Measurements from ENCODE around the gene KCNQ5. TPM values are rescaled to one million over a fixed set of nuclear protein-coding genes. Genes with fewer than 3 reads are reported as not detected.

The KCNQ5 gene
- total RNA-seq, 1 donor from 2014 or later, result 1.2 TPM

DNA sequence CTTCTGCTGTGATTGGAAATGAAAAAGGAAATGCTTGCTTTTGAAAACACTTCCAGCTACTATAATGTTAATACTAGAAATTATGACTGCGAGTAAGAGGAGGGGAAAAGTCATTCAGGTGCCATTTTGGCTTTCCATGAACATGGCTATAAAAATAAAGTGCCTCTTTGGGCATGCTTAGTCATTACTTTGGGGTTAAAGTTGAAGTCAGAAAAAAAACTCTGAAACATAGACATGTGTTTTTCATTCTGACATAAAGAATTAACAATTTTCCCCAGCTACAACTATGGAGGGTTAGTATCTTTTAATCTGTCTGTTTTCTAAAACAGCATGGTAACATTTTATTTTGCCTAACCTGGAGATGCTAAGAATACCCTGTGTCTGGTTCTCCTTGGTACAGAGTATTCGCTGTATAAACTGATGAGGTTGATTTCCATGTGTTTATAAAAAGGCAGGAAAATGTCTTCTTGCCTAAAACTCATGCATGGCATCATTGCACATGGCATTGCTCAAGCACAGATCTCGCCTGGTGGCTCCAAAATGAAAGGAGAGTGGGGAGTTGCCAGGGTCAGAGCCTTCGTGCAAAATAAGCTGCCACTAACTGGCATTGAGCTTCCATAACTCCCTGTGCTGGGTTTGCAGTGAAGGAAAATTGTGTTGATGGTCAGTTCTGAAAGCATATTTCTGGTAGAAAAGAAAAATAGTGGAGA lies 188.9 kb downstream of the KCNQ5 start:
- H3K36me3 Mint-ChIP-seq (ENCODE audit: low read depth), result no peaks in the 10 kb centered on the region
- no peak overlapping the region for H3K4me3 Mint-ChIP-seq
- H3K27ac Mint-ChIP-seq (ENCODE audit: unreplicated experiment), result no peak overlapping the region

DNA sequence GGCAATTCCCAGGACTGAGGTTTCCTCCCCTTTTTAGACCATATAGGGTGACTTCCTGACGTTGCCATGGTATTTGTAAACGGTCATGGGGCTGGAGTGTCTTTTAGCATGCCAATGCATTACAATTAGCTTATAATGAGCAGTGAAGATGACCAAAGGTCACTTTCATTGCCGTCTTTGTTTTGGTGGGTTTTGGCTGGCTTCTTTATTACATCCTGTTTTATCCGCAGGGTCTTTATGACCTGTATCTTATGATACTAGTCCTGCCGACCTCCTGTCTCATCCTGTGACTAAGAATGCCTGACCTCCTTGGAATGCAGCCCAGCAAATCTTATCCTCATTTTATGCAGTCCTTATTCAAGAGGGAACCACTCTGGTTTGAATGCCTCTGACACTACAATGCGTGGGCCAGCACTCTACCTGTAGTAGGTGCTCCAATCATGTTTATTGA lies 190.1 kb downstream of the KCNQ5 start:
- H3K4me3 Mint-ChIP-seq, result no peak overlapping the region
- no peak overlapping the region for H3K27ac Mint-ChIP-seq (ENCODE audit: unreplicated experiment)

More for the DNA sequence above, 188.9 kb downstream of the KCNQ5 start:
- Mint-ChIP-seq H3K9me3 (no peaks in the 10 kb centered on the region), H3K27me3 (ENCODE audit: low read depth) (no peaks in the 10 kb centered on the region), H3K4me1 (peaks cover 9% of the 10 kb centered on the region)
- DNase-seq (ENCODE audit: low read depth, low spot score), result no peak
- TF ChIP-seq, protein P1, sequence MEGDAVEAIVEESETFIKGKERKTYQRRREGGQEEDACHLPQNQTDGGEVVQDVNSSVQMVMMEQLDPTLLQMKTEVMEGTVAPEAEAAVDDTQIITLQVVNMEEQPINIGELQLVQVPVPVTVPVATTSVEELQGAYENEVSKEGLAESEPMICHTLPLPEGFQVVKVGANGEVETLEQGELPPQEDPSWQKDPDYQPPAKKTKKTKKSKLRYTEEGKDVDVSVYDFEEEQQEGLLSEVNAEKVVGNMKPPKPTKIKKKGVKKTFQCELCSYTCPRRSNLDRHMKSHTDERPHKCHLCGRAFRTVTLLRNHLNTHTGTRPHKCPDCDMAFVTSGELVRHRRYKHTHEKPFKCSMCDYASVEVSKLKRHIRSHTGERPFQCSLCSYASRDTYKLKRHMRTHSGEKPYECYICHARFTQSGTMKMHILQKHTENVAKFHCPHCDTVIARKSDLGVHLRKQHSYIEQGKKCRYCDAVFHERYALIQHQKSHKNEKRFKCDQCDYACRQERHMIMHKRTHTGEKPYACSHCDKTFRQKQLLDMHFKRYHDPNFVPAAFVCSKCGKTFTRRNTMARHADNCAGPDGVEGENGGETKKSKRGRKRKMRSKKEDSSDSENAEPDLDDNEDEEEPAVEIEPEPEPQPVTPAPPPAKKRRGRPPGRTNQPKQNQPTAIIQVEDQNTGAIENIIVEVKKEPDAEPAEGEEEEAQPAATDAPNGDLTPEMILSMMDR (conservative IDR thresholded peaks at IDR 0.05), result no peak

DNA sequence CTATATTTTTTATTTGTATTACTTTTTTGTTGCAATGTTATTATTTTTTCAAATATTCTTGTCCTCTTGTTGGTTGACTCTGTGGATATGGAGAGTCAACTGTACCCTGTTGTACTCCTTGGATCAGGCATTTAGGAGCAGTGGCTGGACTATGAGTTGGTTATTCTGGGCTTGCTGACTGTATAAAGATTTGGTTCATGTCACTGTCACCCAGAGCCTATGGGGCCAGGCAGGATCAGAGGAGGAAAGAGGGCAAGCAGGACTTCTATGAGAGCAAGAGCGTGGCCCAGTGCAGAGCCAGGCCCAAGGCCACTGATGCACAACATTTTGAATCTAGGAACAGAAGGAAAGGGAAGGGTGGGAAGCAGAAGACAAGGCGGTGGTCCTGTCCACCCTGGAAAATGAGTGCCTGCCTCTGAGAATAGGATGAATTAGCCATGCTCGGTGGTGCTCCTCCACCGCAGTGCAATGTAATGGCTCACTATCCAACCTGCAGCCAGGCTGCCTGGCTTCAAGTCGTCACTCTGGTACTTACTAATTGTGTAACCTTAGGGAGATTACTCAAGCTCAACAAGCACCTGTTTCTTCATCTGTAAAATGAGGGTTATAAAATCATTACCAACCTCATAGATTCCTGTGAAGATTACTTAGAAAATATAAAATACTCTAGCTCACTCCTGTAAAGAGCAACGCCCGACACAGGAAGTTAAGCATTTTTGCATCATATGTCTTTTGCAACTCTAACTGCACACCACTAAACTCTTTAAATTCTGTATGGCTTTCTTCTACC lies 192.1 kb downstream of the KCNQ5 start:
- Mint-ChIP-seq H3K4me1 (peaks cover 9% of the 10 kb centered on the region), H3K9me3 (no peaks in the 10 kb centered on the region), H3K36me3 (ENCODE audit: low read depth) (no peaks in the 10 kb centered on the region), H3K27ac (ENCODE audit: unreplicated experiment) (no peak overlapping the region), H3K4me3 (no peak overlapping the region), H3K27me3 (ENCODE audit: low read depth) (no peaks in the 10 kb centered on the region)
- no peak for DNase-seq (ENCODE audit: low read depth, low spot score)
- TF ChIP-seq, protein P1 (conservative IDR thresholded peaks at IDR 0.05), result no peak

More for the DNA sequence above, 190.1 kb downstream of the KCNQ5 start:
- no peaks in the 10 kb centered on the region for H3K27me3 Mint-ChIP-seq (ENCODE audit: low read depth)
- no peaks in the 10 kb centered on the region for H3K36me3 Mint-ChIP-seq (ENCODE audit: low read depth)
- TF ChIP-seq, protein P1 (conservative IDR thresholded peaks at IDR 0.05), result no peak
- H3K9me3 Mint-ChIP-seq, result no peaks in the 10 kb centered on the region
- H3K4me1 Mint-ChIP-seq, result peaks cover 9% of the 10 kb centered on the region
- no peak for DNase-seq (ENCODE audit: low read depth, low spot score)

DNA sequence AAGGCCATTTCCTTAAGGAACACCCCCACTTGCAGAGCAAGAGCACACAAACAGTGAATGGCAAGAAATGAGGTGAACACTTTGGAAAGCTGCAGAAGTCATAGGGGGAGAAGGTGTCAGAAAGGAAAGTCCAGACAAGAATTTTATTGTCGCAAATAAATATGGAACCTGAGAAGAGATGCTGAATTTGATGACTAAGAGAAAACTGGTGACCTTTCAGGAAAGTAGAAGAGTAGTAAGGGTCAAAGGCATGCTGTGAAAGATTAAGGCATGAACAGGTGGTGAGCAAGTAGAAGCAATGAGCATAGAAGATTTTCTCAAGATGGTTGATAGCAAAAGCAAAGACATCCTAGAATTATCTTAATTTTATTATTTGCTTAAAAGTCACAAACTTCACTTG lies 194.2 kb downstream of the KCNQ5 start:
- Mint-ChIP-seq H3K27ac (ENCODE audit: unreplicated experiment) (no peak overlapping the region), H3K4me1 (peaks cover 9% of the 10 kb centered on the region), H3K36me3 (ENCODE audit: low read depth) (no peaks in the 10 kb centered on the region), H3K4me3 (no peak overlapping the region), H3K27me3 (ENCODE audit: low read depth) (no peaks in the 10 kb centered on the region), H3K9me3 (no peaks in the 10 kb centered on the region)
- TF ChIP-seq, protein P1 (conservative IDR thresholded peaks at IDR 0.05), result no peak
- DNase-seq (ENCODE audit: low read depth, low spot score), result no peak

DNA sequence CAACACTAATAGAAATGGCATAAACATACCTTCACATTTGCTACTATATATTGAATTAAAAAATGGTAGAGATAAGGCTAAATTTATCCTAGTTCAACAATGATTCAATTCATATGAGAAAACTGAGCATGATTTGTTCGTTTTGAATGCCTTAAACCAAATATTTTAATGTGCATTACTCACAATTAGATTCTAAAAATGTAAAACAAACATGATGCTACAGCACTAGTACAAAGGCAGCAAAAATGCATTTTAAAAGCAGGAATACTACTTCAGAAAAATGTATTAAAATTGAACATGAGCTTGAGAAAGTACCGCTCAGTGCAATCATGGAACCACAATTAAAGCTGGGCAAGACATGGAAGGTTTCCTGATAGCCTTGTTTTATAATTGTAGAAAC lies 195.3 kb downstream of the KCNQ5 start:
- H3K4me3 Mint-ChIP-seq, result no peak overlapping the region
- no peaks in the 10 kb centered on the region for H3K36me3 Mint-ChIP-seq (ENCODE audit: low read depth)
- no peak for DNase-seq (ENCODE audit: low read depth, low spot score)
- no peaks in the 10 kb centered on the region for H3K9me3 Mint-ChIP-seq
- peaks cover 2% of the 10 kb centered on the region for H3K4me1 Mint-ChIP-seq
- TF ChIP-seq, protein P1 (conservative IDR thresholded peaks at IDR 0.05), result no peak
- no peak overlapping the region for H3K27ac Mint-ChIP-seq (ENCODE audit: unreplicated experiment)
- no peaks in the 10 kb centered on the region for H3K27me3 Mint-ChIP-seq (ENCODE audit: low read depth)
